Stimulated activated CD4-positive, alpha-beta T cell treated with anti-CD3 and anti-CD28 coated beads, Interleukin-2, amount 100 ng/mL, for 24 hours (primary cell): ENCODE data around the gene CEACAM5.
A peak's percentile ranks its signal among the peaks of the same experiment; 100 is the strongest.

Source experiments
- DNase-seq, 2 donors: peaks; one replicate each; pipeline ENCODE4 v3.0.0-alpha.2; 2020

The CEACAM5 gene

GRCh38 chr19:41708481-41708880 is at the start of gene CEACAM5:
TSS of gene CEACAM5 (plus strand) at chr19:41708626. CDS start at chr19:41708732, 106 bp downstream.
- no peak for DNase-seq

GRCh38 chr19:41666075-41666474 is 42.4 kb upstream of the CEACAM5 start:
- no peak for DNase-seq

- DNase-seq = no peak
These were observed 40.1 kb upstream of the CEACAM5 start for GRCh38 chr19:41668315-41668714.

GRCh38 chr19:41670755-41671154 is 37.7 kb upstream of the CEACAM5 start:
- DNase-seq = no peak

- DNase-seq = no peak
These were observed 36.9 kb upstream of the CEACAM5 start for GRCh38 chr19:41671486-41671885.

- DNase-seq = no peak
These were observed 26.0 kb upstream of the CEACAM5 start for GRCh38 chr19:41682437-41682836.

GRCh38 chr19:41687419-41687818 is 21.0 kb upstream of the CEACAM5 start:
- no peak for DNase-seq

- no peak for DNase-seq
These were observed 20.3 kb upstream of the CEACAM5 start, which contains the start of gene CEACAM7 for GRCh38 chr19:41688098-41688497. TSS of gene CEACAM7 (minus strand) at chr19:41688270. CDS start at chr19:41688165, 105 bp downstream.

- DNase-seq = no peak
These were observed 19.7 kb upstream of the CEACAM5 start for GRCh38 chr19:41688687-41689086.

GRCh38 chr19:41689993-41690800 is 18.2 kb upstream of the CEACAM5 start:
- no peak for DNase-seq

- no peak for DNase-seq
These were observed 17.7 kb upstream of the CEACAM5 start for GRCh38 chr19:41690801-41691065.

- DNase-seq = peak in 1 of 2 donors; percentile 34
These were observed 17.0 kb upstream of the CEACAM5 start for GRCh38 chr19:41691268-41691970.

- no peak for DNase-seq
These were observed 14.2 kb upstream of the CEACAM5 start for GRCh38 chr19:41694196-41694595.

GRCh38 chr19:41694831-41695635 is 13.4 kb upstream of the CEACAM5 start:
- no peak for DNase-seq

GRCh38 chr19:41695745-41696144 is 12.7 kb upstream of the CEACAM5 start:
- no peak for DNase-seq

- peak in 1 of 2 donors; percentile 11 for DNase-seq
These were observed 11.8 kb upstream of the CEACAM5 start for GRCh38 chr19:41696402-41697197.

GRCh38 chr19:41697198-41697855 is 11.1 kb upstream of the CEACAM5 start:
- DNase-seq = peak in 1 of 2 donors; percentile 6

GRCh38 chr19:41698746-41699230 is 9.6 kb upstream of the CEACAM5 start:
- no peak for DNase-seq

- DNase-seq = peak in 1 of 2 donors; percentile 12
These were observed 9.0 kb upstream of the CEACAM5 start for GRCh38 chr19:41699231-41699967.

- no peak for DNase-seq
These were observed 8.5 kb upstream of the CEACAM5 start for GRCh38 chr19:41699968-41700323.
